T-cell (primary cell): Measurements from ENCODE around the gene TMEM125. TPM values are rescaled to one million over a fixed set of nuclear protein-coding genes. Genes with fewer than 3 reads are reported as not detected.

ENCODE experiments used
- ATAC-seq, 4 experiments: fragments of 200-7000 bp in 3 of 4; fragments of 150-1000 bp in 1 of 4; cut with Tn5 transposase; replicated peaks in 1 of 4; 1 replicate in 3 of 4; 2 replicates in 1 of 4; pipeline ENCODE4 v1.10.0; 2021; ENCODE audit warnings: moderate library complexity in 3 of 4, mild to moderate bottlenecking in 2 of 4, moderate number of reproducible peaks in 1 of 4
- CTCF ChIA-PET, 2 donors: fragments of 300-600 bp; sonication (Branson Sonifier 250); formaldehyde crosslinking; loops; one replicate each; lab custom pipeline; 2022; ENCODE audit warnings: antibody characterized with exemption in 2 of 2; lab: Charles Lee
- POLR2A ChIA-PET, 2 donors: fragments of 300-600 bp; sonication (Branson Sonifier 250); formaldehyde crosslinking; loops; one replicate each; lab custom pipeline; 2022; ENCODE audit warnings: antibody characterized with exemption in 2 of 2; lab: Charles Lee
- DNase-seq, 35 experiments: peaks; one replicate each; pipeline versions ENCODE4 v3.0.0 to v3.0.0-alpha.2; 2013 to 2023
- H3K27ac ChIP-seq: one replicate; pipeline ENCODE4 v1.5.1; 2013; ENCODE audit warnings: low read length
- H3K27me3 ChIP-seq, 2 experiments: replicated peaks in 1 of 2; 1 replicate in 1 of 2; 2 replicates in 1 of 2; pipeline versions ENCODE4 v1.6.1 to v1.7.0; 2013; ENCODE audit warnings: low read length in 1 of 2, mixed read lengths in 1 of 2; ENCODE audit not compliant: control insufficient read depth in 2 of 2, insufficient read depth in 2 of 2; ENCODE audit errors: extremely low read depth in 1 of 2
- H3K36me3 ChIP-seq, 2 donors: 1 replicate in 1 of 2; 2 replicates in 1 of 2; pipeline versions ENCODE4 v1.6.1 to v1.7.0; 2013; ENCODE audit warnings: low read length in 1 of 2; ENCODE audit not compliant: control insufficient read depth in 2 of 2, insufficient read depth in 1 of 2; ENCODE audit errors: extremely low read depth in 1 of 2
- H3K4me1 ChIP-seq, 2 experiments: 1 replicate in 1 of 2; 2 replicates in 1 of 2; pipeline versions ENCODE4 v1.6.1 to v1.7.0; 2013; ENCODE audit warnings: low read length in 2 of 2, mixed read lengths in 1 of 2; ENCODE audit not compliant: insufficient read depth in 2 of 2, control insufficient read depth in 1 of 2; ENCODE audit errors: extremely low read depth in 1 of 2
- H3K4me3 ChIP-seq, 2 donors: 1 replicate in 1 of 2; 2 replicates in 1 of 2; pipeline versions ENCODE4 v1.5.1 to v1.7.0; 2013; ENCODE audit warnings: mild to moderate bottlenecking in 2 of 2, low read length in 1 of 2, moderate library complexity in 1 of 2; ENCODE audit not compliant: control insufficient read depth in 1 of 2; ENCODE audit errors: extremely low read depth in 1 of 2
- H3K9me3 ChIP-seq: 2 replicates; pipeline ENCODE4 v1.7.0; 2013
- H3K27ac Mint-ChIP-seq, 2 donors: one replicate each; pipeline ENCODE4 v1.8.0; 2020 to 2021; ENCODE audit warnings: mild to moderate bottlenecking in 2 of 2, mixed read lengths in 2 of 2
- H3K27me3 Mint-ChIP-seq, 2 donors: one replicate each; pipeline ENCODE4 v1.8.0; 2021 to 2022; ENCODE audit warnings: mixed read lengths in 2 of 2
- H3K36me3 Mint-ChIP-seq: one replicate; pipeline ENCODE4 v1.8.0; 2021; ENCODE audit warnings: mixed read lengths
- H3K4me1 Mint-ChIP-seq, 3 donors: one replicate each; pipeline ENCODE4 v1.8.0; 2020 to 2022; ENCODE audit warnings: mixed read lengths in 3 of 3, mild to moderate bottlenecking in 1 of 3
- H3K4me3 Mint-ChIP-seq, 3 donors: one replicate each; pipeline ENCODE4 v1.8.0; 2020 to 2022; ENCODE audit warnings: mild to moderate bottlenecking in 3 of 3, mixed read lengths in 3 of 3, moderate library complexity in 3 of 3
- H3K9me3 Mint-ChIP-seq, 3 donors: one replicate each; pipeline ENCODE4 v1.8.0; 2020 to 2022; ENCODE audit warnings: mixed read lengths in 3 of 3
- WGBS: methylation state at CpG from one replicate; pipeline ENCODE4 v1.1.5; 2013; ENCODE audit warnings: missing lambda C conversion rate; ENCODE audit not compliant: insufficient coverage; 5-methylcytosine and 5-hydroxymethylcytosine counted together
- total RNA-seq, 35 experiments: library from RNA in 6 of 35; stranded (reverse) in 6 of 35; fragments of 120-200 nt in 1 of 35; gene quantifications; one replicate each; pipeline versions ENCODE4 v1.2.1 to v1.2.4 and lab custom pipeline; 2013 to 2026

TMEM125 gene
- total RNA-seq, 5 donors from 2014 or later (not counting 1 experiment from before 2014, with no cell fraction given), result 0.20 to 0.46 (median 0.35) TPM; not detected in 2

- Mint-ChIP-seq H3K4me1 (peaks cover 0 to 4% (median 0%) of the 10 kb centered on the region in 3 donors), H3K27me3 (peaks cover 0 to 7% of the 10 kb centered on the region in 2 donors), H3K9me3 (no peaks in the 10 kb centered on the region), H3K27ac (no peak overlapping the region), H3K36me3 (no peaks in the 10 kb centered on the region), H3K4me3 (no peak overlapping the region)
- Histone ChIP-seq H3K27ac (no peak overlapping the region), H3K36me3 (no peaks in the 10 kb centered on the region), H3K4me1 (no peaks in the 10 kb centered on the region), H3K27me3 (peaks cover 0 to 13% of the 10 kb centered on the region in 2 experiments), H3K9me3 (no peaks in the 10 kb centered on the region), H3K4me3 (no peak overlapping the region)
- WGBS, result 67% methylated on average over 3 of the region's 8 CpGs
- ChIA-PET CTCF (no interaction called here), POLR2A (no interaction called here)
- DNase-seq, result no peak
- ATAC-seq, result no peak
These were observed 34.7 kb upstream of the TMEM125 start for GRCh38 chr1:43235040-43235439.

GRCh38 chr1:43235451-43236121, 34.2 kb upstream of the TMEM125 start:
- Mint-ChIP-seq H3K4me3 (no peak overlapping the region), H3K27ac (no peak overlapping the region), H3K4me1 (peaks cover 0 to 4% (median 0%) of the 10 kb centered on the region in 3 donors), H3K27me3 (peaks cover 0 to 6% of the 10 kb centered on the region in 2 donors), H3K9me3 (peaks cover 0 to 2% (median 0%) of the 10 kb centered on the region in 3 donors), H3K36me3 (no peaks in the 10 kb centered on the region)
- DNase-seq (no peak), ATAC-seq (no peak)
- Histone ChIP-seq H3K9me3 (no peaks in the 10 kb centered on the region), H3K36me3 (no peaks in the 10 kb centered on the region), H3K4me1 (no peaks in the 10 kb centered on the region), H3K27me3 (peaks cover 0 to 11% of the 10 kb centered on the region in 2 experiments), H3K27ac (no peak overlapping the region), H3K4me3 (no peak overlapping the region)
- ChIA-PET CTCF (interaction anchor here (0.6 to 1.4 kb wide), 3 partner anchors 17 to 179 kb away, joined by 3 read pairs; no protein-coding TSS in a partner anchor), POLR2A (no interaction called here)
- WGBS, result 70% methylated on average over 8 of the region's 9 CpGs

GRCh38 chr1:43237121-43237520, 32.7 kb upstream of the TMEM125 start:
- Histone ChIP-seq H3K4me3 (no peak overlapping the region), H3K4me1 (no peaks in the 10 kb centered on the region), H3K9me3 (no peaks in the 10 kb centered on the region), H3K27me3 (peaks cover 0 to 13% of the 10 kb centered on the region in 2 experiments), H3K36me3 (no peaks in the 10 kb centered on the region), H3K27ac (no peak overlapping the region)
- ChIA-PET POLR2A (no interaction called here), CTCF (interaction anchor here in 1 of 2 donors (1.0 kb wide), 1 partner anchor 178 kb away, joined by 4 read pairs; no protein-coding TSS in a partner anchor)
- H3K9me3 Mint-ChIP-seq, result peaks cover 0 to 3% (median 0%) of the 10 kb centered on the region in 3 donors
- H3K4me3 Mint-ChIP-seq, result no peak overlapping the region
- H3K27ac Mint-ChIP-seq, result no peak overlapping the region
- peaks cover 1 to 7% of the 10 kb centered on the region in 2 donors for H3K27me3 Mint-ChIP-seq
- no CpG with 5 or more reads among the region's 1 CpG for WGBS
- no peak for ATAC-seq
- no peak for DNase-seq
- no peaks in the 10 kb centered on the region for H3K36me3 Mint-ChIP-seq
- peaks cover 0 to 4% (median 0%) of the 10 kb centered on the region in 3 donors for H3K4me1 Mint-ChIP-seq

GRCh38 chr1:43238085-43238484, 31.7 kb upstream of the TMEM125 start:
- peak in 8 of 35 experiments; percentile 3 to 38 (median 14) for DNase-seq

GRCh38 chr1:43238991-43239469, 30.8 kb upstream of the TMEM125 start:
- Histone ChIP-seq H3K27ac (no peak overlapping the region), H3K4me3 (no peak overlapping the region), H3K4me1 (no peaks in the 10 kb centered on the region), H3K36me3 (no peaks in the 10 kb centered on the region), H3K9me3 (no peaks in the 10 kb centered on the region), H3K27me3 (peaks cover 0 to 13% of the 10 kb centered on the region in 2 experiments)
- Mint-ChIP-seq H3K9me3 (peaks cover 0 to 3% (median 0%) of the 10 kb centered on the region in 3 donors), H3K27ac (no peak overlapping the region), H3K4me3 (no peak overlapping the region), H3K27me3 (peaks cover 3 to 11% of the 10 kb centered on the region in 2 donors), H3K36me3 (no peaks in the 10 kb centered on the region), H3K4me1 (peaks cover 0 to 4% (median 0%) of the 10 kb centered on the region in 3 donors)
- ChIA-PET CTCF (interaction anchor here in 1 of 2 donors (1.4 kb wide), 1 partner anchor 175 kb away, joined by 3 read pairs; no protein-coding TSS in a partner anchor), POLR2A (no interaction called here)
- 87% methylated on average over 2 of the region's 3 CpGs for WGBS
- DNase-seq (no peak), ATAC-seq (no peak)

More at GRCh38 chr1:43238085-43238484, 31.7 kb upstream of the TMEM125 start:
- ATAC-seq, result no peak
- 28% methylated on average over 2 of the region's 5 CpGs for WGBS
- Mint-ChIP-seq H3K9me3 (peaks cover 0 to 3% (median 0%) of the 10 kb centered on the region in 3 donors), H3K27ac (no peak overlapping the region), H3K4me3 (no peak overlapping the region), H3K36me3 (no peaks in the 10 kb centered on the region), H3K4me1 (peaks cover 0 to 4% (median 0%) of the 10 kb centered on the region in 3 donors), H3K27me3 (peaks cover 3 to 8% of the 10 kb centered on the region in 2 donors)
- Histone ChIP-seq H3K9me3 (no peaks in the 10 kb centered on the region), H3K36me3 (no peaks in the 10 kb centered on the region), H3K4me1 (no peaks in the 10 kb centered on the region), H3K27me3 (peaks cover 0 to 13% of the 10 kb centered on the region in 2 experiments), H3K27ac (no peak overlapping the region), H3K4me3 (no peak overlapping the region)
- POLR2A ChIA-PET, result no interaction called here
- CTCF ChIA-PET, result interaction anchor here (0.6 to 1.0 kb wide), 2 partner anchors 177 to 197 kb away, joined by 3 to 4 read pairs; no protein-coding TSS in a partner anchor

- CTCF ChIA-PET, result interaction anchor here in 1 of 2 donors (1.4 kb wide), 1 partner anchor 175 kb away, joined by 3 read pairs; no protein-coding TSS in a partner anchor
- Histone ChIP-seq H3K4me1 (no peaks in the 10 kb centered on the region), H3K9me3 (no peaks in the 10 kb centered on the region), H3K27me3 (peaks cover 0 to 10% of the 10 kb centered on the region in 2 experiments), H3K4me3 (no peak overlapping the region), H3K36me3 (no peaks in the 10 kb centered on the region), H3K27ac (no peak overlapping the region)
- peaks cover 0 to 3% (median 0%) of the 10 kb centered on the region in 3 donors for H3K9me3 Mint-ChIP-seq
- H3K4me1 Mint-ChIP-seq, result peaks cover 0 to 4% (median 0%) of the 10 kb centered on the region in 3 donors
- no peaks in the 10 kb centered on the region for H3K36me3 Mint-ChIP-seq
- POLR2A ChIA-PET, result no interaction called here
- H3K27me3 Mint-ChIP-seq, result peaks cover 3 to 11% of the 10 kb centered on the region in 2 donors
- 17% methylated on average over 1 of the region's 3 CpGs for WGBS
- H3K27ac Mint-ChIP-seq, result peak overlapping the region in 1 of 2 donors; percentile 7
- DNase-seq (no peak), ATAC-seq (no peak)
- no peak overlapping the region for H3K4me3 Mint-ChIP-seq
These were observed 30.3 kb upstream of the TMEM125 start for GRCh38 chr1:43239484-43239883.
